PC-3 (cell line): ENCODE data around the gene USP34. TPM values are rescaled to one million over a fixed set of nuclear protein-coding genes. Genes with fewer than 3 reads are reported as not detected.

Source experiments
- ATAC-seq: fragments of 200-7000 bp; cut with Tn5 transposase; 2 replicates; pipeline ENCODE4 v1.9.1; 2020; ENCODE audit warnings: mild to moderate bottlenecking, moderate library complexity
- BruUV-seq: library from RNA; stranded (reverse); fragments of 400-500 nt; replicated peaks from 2 replicates; lab custom pipeline; 2021; lab: Mats Ljungman, UMichigan
- CTCF ChIA-PET: fragments of 300-600 bp; sonication (Branson Sonifier 250); formaldehyde crosslinking; loops from one replicate; lab custom pipeline; 2022; ENCODE audit warnings: antibody characterized with exemption; lab: Charles Lee
- POLR2A ChIA-PET: fragments of 300-600 bp; sonication (Branson Sonifier 250); formaldehyde crosslinking; loops from one replicate; lab custom pipeline; 2022; ENCODE audit warnings: antibody characterized with exemption; ENCODE audit not compliant: unreplicated experiment; lab: Charles Lee
- DNase-seq: peaks from one replicate; pipeline ENCODE4 v3.0.0-alpha.2; 2015
- H2AFZ ChIP-seq: fragments of 300-600 bp; sonication (generic); 2 replicates; pipeline ENCODE4 v1.6.0; 2016; ENCODE audit warnings: antibody characterized with exemption, low read length
- H3F3A ChIP-seq: fragments of 300-600 bp; sonication (generic); one replicate; pipeline ENCODE4 v1.6.0; 2017; ENCODE audit warnings: antibody characterized with exemption, low read length, control low read depth, mild to moderate bottlenecking; ENCODE audit not compliant: unreplicated experiment
- H3K27ac ChIP-seq: fragments of 300-600 bp; sonication (generic); 2 replicates; pipeline ENCODE4 v1.5.1; 2016; ENCODE audit warnings: mild to moderate bottlenecking, low read length
- H3K27me3 ChIP-seq: fragments of 300-600 bp; sonication (generic); 2 replicates; pipeline ENCODE4 v1.6.1; 2016; ENCODE audit warnings: low read length, mixed read lengths
- H3K36me3 ChIP-seq: fragments of 300-600 bp; sonication (generic); 2 replicates; pipeline ENCODE4 v1.6.1; 2016; ENCODE audit warnings: low read depth, mixed run types, low read length, mixed read lengths
- H3K4me1 ChIP-seq: fragments of 300-600 bp; sonication (generic); 2 replicates; pipeline ENCODE4 v1.5.1; 2016; ENCODE audit warnings: low read length; ENCODE audit not compliant: insufficient read depth
- H3K4me2 ChIP-seq: fragments of 300-600 bp; sonication (generic); 2 replicates; pipeline ENCODE4 v1.6.0; 2016; ENCODE audit warnings: low read length
- H3K4me3 ChIP-seq: fragments of 300-600 bp; sonication (generic); 2 replicates; pipeline ENCODE4 v1.5.1; 2016; ENCODE audit warnings: mild to moderate bottlenecking, low read length, mixed read lengths
- H3K79me2 ChIP-seq: fragments of 300-600 bp; sonication (generic); 2 replicates; pipeline ENCODE4 v1.6.1; 2017; ENCODE audit warnings: low read length, mixed read lengths
- H3K9ac ChIP-seq: fragments of 300-600 bp; sonication (generic); 2 replicates; pipeline ENCODE4 v1.6.0; 2016; ENCODE audit warnings: mild to moderate bottlenecking, low read length
- H3K9me2 ChIP-seq: fragments of 300-600 bp; sonication (generic); replicated peaks from 2 replicates; pipeline ENCODE4 v1.6.1; 2016; ENCODE audit warnings: mixed run types, low read length, mixed read lengths
- H3K9me3 ChIP-seq: fragments of 300-600 bp; sonication (generic); 2 replicates; pipeline ENCODE4 v1.6.1; 2016; ENCODE audit warnings: low read length, mixed read lengths
- H4K20me1 ChIP-seq: fragments of 300-600 bp; sonication (generic); 2 replicates; pipeline ENCODE4 v1.6.1; 2016; ENCODE audit warnings: low read length, mixed read lengths
- EZH2 ChIP-seq: fragments of 300-600 bp; sonication (generic); IDR thresholded peaks from one replicate; pipeline ENCODE4 v1.6.1; 2017; ENCODE audit warnings: antibody characterized with exemption, mild to moderate bottlenecking, low read length; ENCODE audit not compliant: unreplicated experiment
- EZH2phosphoT487 ChIP-seq: fragments of 300-600 bp; sonication (generic); IDR thresholded peaks from 2 replicates; pipeline ENCODE4 v1.6.1; 2018; ENCODE audit warnings: mild to moderate bottlenecking, antibody characterized with exemption, low read length, borderline replicate concordance
- intact Hi-C: fragments of 100-400 bp; cut with micrococcal nuclease; formaldehyde crosslinking; loops from 2 replicates; pipeline ENCODE4 v1.9.0; 2023
- total RNA-seq: library from RNA; depleted of rRNA; stranded (reverse); fragments of >200 nt; gene quantifications from 2 replicates; pipeline ENCODE4 v1.2.3, GENCODE V29; 2014
- TF ChIP-seq, protein P1 (sequence below): fragments of 300-600 bp; sonication (generic); conservative IDR thresholded peaks from 2 replicates; pipeline ENCODE4 v1.5.1; 2017; ENCODE audit warnings: antibody characterized with exemption, low read depth, mild to moderate bottlenecking, low read length

Gene USP34
- total RNA-seq, 1 experiment from 2014 or later = 67.1 TPM

DNA sequence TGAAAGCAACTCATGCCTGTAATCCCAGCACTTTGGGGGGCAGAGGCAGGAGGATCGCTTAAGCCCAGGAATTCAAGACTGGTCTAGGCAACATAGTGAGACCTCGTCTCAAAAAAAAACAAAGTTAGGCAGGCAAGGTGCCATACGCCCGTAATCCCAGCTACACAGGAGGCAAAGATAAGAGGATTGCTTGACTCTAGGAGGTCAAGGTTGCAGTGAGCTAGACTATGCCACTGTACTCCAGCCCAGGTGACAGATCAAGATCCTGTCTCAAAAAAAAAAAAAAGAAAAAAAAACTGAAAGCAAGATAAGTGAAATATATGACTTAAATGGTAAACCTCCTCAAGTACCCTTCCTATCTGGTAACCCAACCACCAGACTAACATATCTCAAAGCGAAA is 59.8 kb downstream of the USP34 start:
- no peak overlapping the region for H3K9ac ChIP-seq
- no peak for TF ChIP-seq EZH2
- no peak overlapping the region for H3K4me2 ChIP-seq
- DNase-seq = no peak
- H3K36me3 ChIP-seq = no peaks in the 10 kb centered on the region
- ATAC-seq = no peak
- H3K79me2 ChIP-seq = peaks cover 34% of the 10 kb centered on the region
- no peaks in the 10 kb centered on the region for H3F3A ChIP-seq
- CTCF ChIA-PET = no interaction called here
- intact Hi-C loops = no loop called here
- POLR2A ChIA-PET = no interaction called here
- no peak overlapping the region for H3K27ac ChIP-seq
- no peak overlapping the region for H2AFZ ChIP-seq
- H3K27me3 ChIP-seq = no peaks in the 10 kb centered on the region
- H3K9me2 ChIP-seq = no peaks in the 10 kb centered on the region
- no TSS peak for BruUV-seq
- H3K9me3 ChIP-seq = no peaks in the 10 kb centered on the region
- no peaks in the 10 kb centered on the region for H3K4me1 ChIP-seq
- H4K20me1 ChIP-seq = no peaks in the 10 kb centered on the region
- no peak overlapping the region for H3K4me3 ChIP-seq

DNA sequence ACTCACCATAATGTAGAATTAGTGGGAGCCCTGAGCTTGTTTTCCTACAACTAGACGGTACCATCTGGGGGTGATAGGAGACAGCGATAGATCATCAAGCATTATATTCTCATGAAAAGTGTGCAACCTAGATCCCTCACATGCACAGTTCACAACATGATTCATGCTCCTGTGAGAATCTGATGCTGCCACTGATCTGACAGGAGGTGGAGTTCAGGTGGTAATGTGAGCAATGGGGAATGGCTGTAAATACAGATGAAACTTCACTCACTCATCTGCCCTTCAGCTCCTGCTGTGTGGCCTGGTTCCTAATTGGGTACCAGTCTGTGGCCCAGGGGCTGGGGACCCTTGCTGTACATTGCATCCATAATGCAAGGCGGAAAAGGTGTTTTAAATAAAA is 60.7 kb downstream of the USP34 start:
- Histone ChIP-seq H4K20me1 (no peaks in the 10 kb centered on the region), H3K4me1 (no peaks in the 10 kb centered on the region), H3K9me2 (no peaks in the 10 kb centered on the region), H3K4me3 (no peak overlapping the region), H3K27ac (no peak overlapping the region), H3K36me3 (peaks cover 8% of the 10 kb centered on the region; the same call in 1 of the 2 replicates), H3K79me2 (peaks cover 34% of the 10 kb centered on the region), H3K27me3 (no peaks in the 10 kb centered on the region), H3K9ac (no peak overlapping the region), H3K9me3 (no peaks in the 10 kb centered on the region), H3F3A (no peaks in the 10 kb centered on the region), H2AFZ (no peak overlapping the region), H3K4me2 (no peak overlapping the region)
- no peak for DNase-seq
- CTCF ChIA-PET = no interaction called here
- POLR2A ChIA-PET = no interaction called here
- BruUV-seq = no TSS peak
- TF ChIP-seq EZH2 = no peak
- TF ChIP-seq, protein P1, sequence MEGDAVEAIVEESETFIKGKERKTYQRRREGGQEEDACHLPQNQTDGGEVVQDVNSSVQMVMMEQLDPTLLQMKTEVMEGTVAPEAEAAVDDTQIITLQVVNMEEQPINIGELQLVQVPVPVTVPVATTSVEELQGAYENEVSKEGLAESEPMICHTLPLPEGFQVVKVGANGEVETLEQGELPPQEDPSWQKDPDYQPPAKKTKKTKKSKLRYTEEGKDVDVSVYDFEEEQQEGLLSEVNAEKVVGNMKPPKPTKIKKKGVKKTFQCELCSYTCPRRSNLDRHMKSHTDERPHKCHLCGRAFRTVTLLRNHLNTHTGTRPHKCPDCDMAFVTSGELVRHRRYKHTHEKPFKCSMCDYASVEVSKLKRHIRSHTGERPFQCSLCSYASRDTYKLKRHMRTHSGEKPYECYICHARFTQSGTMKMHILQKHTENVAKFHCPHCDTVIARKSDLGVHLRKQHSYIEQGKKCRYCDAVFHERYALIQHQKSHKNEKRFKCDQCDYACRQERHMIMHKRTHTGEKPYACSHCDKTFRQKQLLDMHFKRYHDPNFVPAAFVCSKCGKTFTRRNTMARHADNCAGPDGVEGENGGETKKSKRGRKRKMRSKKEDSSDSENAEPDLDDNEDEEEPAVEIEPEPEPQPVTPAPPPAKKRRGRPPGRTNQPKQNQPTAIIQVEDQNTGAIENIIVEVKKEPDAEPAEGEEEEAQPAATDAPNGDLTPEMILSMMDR = no peak
- no peak for TF ChIP-seq EZH2phosphoT487
- peak; percentile 40; the same call in 1 of the 2 replicates for ATAC-seq
- intact Hi-C loops = no loop called here

DNA sequence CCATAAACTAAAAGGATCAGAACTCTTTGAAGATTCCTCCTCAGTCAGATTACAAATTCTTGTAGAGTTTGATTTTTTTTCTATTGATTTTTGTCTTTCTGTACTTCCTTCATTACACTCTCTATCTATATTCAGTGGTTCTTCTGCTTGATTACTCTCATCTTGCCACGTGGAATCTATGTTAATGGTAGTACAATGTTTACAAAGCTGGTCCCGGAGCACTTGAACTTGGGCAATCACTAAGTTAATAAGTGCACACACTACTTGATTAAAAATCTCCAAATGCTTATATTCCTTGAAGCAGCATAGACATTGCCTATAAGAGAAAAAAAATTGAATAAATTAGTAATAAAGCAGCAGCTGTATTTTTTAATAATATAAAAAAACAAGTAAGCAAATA is 65.1 kb downstream of the USP34 start:
- no peaks in the 10 kb centered on the region for H3K27me3 ChIP-seq
- no peak for ATAC-seq
- peaks cover 8% of the 10 kb centered on the region; the same call in 1 of the 2 replicates for H3K36me3 ChIP-seq
- no peak overlapping the region for H2AFZ ChIP-seq
- no peak for TF ChIP-seq EZH2phosphoT487
- TF ChIP-seq, protein P1 = no peak
- no peak for TF ChIP-seq EZH2
- no peaks in the 10 kb centered on the region for H3K9me3 ChIP-seq
- intact Hi-C loops = no loop called here
- no peak overlapping the region for H3K27ac ChIP-seq
- no peaks in the 10 kb centered on the region for H3K9me2 ChIP-seq
- CTCF ChIA-PET = no interaction called here
- no peaks in the 10 kb centered on the region for H4K20me1 ChIP-seq
- H3K4me2 ChIP-seq = no peak overlapping the region
- no peak for DNase-seq
- H3K9ac ChIP-seq = no peak overlapping the region
- POLR2A ChIA-PET = no interaction called here
- no TSS peak for BruUV-seq
- no peaks in the 10 kb centered on the region for H3K4me1 ChIP-seq
- H3F3A ChIP-seq = no peaks in the 10 kb centered on the region
- H3K79me2 ChIP-seq = peaks cover 24% of the 10 kb centered on the region
- no peak overlapping the region for H3K4me3 ChIP-seq
